Tibial nerve (tissue), 3 donors: Measurements from ENCODE around the gene LEFTY1.

ENCODE experiments used
- POLR2A ChIP-seq, 2 donors: fragments of 450-650 bp; IDR thresholded peaks; one replicate each; pipeline ENCODE4 v1.6.1; 2017; ENCODE audit warnings: antibody characterized with exemption in 2 of 2, mild to moderate bottlenecking in 2 of 2, moderate library complexity in 2 of 2
- TF ChIP-seq, protein P1 (sequence below), 5 experiments: fragments of 200-600 bp in 3 of 5; fragments of 450-650 bp in 2 of 5; sonication (generic) in 3 of 5; IDR thresholded peaks; one replicate each; pipeline ENCODE4 v1.5.1; 2016 to 2019; ENCODE audit warnings: antibody characterized with exemption in 5 of 5, mild to moderate bottlenecking in 3 of 5, moderate library complexity in 2 of 5

DNA sequence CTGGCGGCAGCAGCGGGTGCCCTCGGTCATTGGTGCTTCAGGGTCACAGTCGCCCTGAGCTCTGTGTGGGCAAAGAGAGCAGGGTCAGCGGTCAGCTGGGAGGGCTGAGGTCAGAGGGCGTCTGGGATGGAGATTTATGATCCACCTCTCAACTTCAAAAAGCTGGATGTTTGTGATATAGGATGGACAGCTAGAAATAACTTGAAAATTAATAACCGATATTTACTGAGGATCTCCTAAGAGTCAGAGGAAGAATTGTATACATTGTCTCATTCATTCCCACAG lies 2.0 kb downstream of the LEFTY1 start:
- TF ChIP-seq, protein P1, sequence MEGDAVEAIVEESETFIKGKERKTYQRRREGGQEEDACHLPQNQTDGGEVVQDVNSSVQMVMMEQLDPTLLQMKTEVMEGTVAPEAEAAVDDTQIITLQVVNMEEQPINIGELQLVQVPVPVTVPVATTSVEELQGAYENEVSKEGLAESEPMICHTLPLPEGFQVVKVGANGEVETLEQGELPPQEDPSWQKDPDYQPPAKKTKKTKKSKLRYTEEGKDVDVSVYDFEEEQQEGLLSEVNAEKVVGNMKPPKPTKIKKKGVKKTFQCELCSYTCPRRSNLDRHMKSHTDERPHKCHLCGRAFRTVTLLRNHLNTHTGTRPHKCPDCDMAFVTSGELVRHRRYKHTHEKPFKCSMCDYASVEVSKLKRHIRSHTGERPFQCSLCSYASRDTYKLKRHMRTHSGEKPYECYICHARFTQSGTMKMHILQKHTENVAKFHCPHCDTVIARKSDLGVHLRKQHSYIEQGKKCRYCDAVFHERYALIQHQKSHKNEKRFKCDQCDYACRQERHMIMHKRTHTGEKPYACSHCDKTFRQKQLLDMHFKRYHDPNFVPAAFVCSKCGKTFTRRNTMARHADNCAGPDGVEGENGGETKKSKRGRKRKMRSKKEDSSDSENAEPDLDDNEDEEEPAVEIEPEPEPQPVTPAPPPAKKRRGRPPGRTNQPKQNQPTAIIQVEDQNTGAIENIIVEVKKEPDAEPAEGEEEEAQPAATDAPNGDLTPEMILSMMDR (IDR thresholded peaks at IDR 0.05): no peak
- TF ChIP-seq POLR2A (IDR thresholded peaks at IDR 0.05): no peak
